ENCODE measurements around the gene ADAMTS13. TPM values are rescaled to one million over a fixed set of nuclear protein-coding genes. Genes with fewer than 3 reads are reported as not detected.

The ADAMTS13 gene
- total RNA-seq, 1 donor from 2014 or later = 17.8 TPM

DNA sequence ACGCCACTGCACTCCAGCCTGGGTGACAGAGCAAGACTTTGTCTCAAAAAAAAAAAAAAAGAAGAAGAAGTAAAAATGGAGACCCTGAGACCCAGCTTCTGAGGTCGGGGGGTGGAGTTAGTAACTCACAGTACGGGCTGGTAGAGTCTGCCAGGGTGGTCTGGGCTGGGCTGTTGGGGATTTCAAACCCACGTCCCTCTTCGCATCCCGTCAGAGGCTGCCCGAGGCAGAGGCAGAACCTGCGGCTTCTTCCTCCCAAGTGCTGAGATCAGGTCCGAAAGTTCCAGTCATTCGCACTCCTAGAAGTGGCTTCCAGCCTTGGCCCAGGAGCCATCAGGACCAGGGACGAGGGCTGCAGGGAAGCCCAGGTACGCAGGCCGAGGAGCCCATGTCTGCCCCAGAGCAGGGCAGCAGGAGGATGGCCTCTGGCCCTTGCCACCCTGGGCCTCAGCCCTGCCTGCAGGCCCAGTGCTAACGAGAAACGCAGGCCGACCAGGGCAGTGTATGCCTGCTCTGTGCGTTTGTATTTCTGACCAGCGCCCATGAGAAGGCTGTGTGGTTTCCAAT is 66.6 kb downstream of the ADAMTS13 start:
- Mint-ChIP-seq H3K4me3 (ENCODE audit: low read depth) (no peak overlapping the region), H3K4me1 (ENCODE audit: low read depth) (no peaks in the 10 kb centered on the region), H3K27me3 (peaks cover 11% of the 10 kb centered on the region), H3K36me3 (ENCODE audit: insufficient read depth) (no peaks in the 10 kb centered on the region), H3K9me3 (ENCODE audit: low read depth) (no peaks in the 10 kb centered on the region), H3K27ac (no peak overlapping the region)
- TF ChIP-seq, protein P1, sequence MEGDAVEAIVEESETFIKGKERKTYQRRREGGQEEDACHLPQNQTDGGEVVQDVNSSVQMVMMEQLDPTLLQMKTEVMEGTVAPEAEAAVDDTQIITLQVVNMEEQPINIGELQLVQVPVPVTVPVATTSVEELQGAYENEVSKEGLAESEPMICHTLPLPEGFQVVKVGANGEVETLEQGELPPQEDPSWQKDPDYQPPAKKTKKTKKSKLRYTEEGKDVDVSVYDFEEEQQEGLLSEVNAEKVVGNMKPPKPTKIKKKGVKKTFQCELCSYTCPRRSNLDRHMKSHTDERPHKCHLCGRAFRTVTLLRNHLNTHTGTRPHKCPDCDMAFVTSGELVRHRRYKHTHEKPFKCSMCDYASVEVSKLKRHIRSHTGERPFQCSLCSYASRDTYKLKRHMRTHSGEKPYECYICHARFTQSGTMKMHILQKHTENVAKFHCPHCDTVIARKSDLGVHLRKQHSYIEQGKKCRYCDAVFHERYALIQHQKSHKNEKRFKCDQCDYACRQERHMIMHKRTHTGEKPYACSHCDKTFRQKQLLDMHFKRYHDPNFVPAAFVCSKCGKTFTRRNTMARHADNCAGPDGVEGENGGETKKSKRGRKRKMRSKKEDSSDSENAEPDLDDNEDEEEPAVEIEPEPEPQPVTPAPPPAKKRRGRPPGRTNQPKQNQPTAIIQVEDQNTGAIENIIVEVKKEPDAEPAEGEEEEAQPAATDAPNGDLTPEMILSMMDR (IDR thresholded peaks at IDR 0.05; ENCODE audit: unreplicated experiment) = no peak
- no peak for DNase-seq (ENCODE audit: low spot score, unreplicated experiment)

DNA sequence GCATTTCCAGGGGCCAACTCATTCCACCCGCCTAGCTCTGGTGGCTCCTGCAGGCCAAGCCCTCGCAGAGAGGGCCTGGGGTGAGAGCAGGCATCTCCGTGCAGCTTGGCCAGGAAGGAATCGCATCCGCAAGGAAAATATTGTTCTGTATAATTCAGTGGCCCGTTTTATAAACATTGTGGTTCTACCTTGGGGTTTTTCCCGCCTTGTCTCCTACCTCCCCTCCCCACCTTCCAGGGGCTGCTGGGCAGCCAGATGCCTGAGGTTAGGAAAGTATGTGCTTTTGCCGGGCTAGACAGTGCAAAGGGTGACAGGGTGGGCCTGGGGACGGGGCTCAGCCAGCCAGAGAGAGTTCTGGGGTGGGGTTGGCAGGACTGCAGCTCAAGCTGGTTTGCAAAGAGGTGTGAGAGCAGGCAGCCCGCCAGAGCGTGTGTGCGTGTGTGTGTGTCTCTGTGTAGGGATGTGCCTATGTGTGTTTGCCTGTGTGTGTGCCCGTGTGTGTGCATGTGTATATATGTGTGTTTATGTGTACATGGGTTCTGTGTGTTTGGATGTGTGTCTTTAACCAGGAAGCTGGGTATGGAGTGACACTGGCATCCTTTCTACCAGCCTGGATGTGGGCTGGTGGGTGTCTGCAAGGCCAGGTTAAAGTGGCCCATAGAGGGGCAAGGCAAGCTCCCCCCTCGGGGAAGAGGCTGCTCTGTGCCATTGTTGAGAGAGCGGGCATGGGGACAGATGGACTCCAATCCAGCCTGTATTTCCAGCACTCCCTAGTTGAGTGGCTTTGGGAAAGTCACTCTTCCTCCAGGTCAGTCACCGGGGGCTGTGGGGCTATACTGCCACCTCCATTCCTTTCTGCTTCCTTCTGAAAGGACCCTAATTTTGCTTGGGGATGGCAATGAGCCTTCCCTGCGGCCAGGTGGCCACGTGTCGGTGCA is 67.4 kb downstream of the ADAMTS13 start:
- Mint-ChIP-seq H3K4me3 (ENCODE audit: low read depth) (no peak overlapping the region), H3K4me1 (ENCODE audit: low read depth) (no peaks in the 10 kb centered on the region), H3K27me3 (peaks cover 6% of the 10 kb centered on the region), H3K9me3 (ENCODE audit: low read depth) (no peaks in the 10 kb centered on the region), H3K36me3 (ENCODE audit: insufficient read depth) (no peaks in the 10 kb centered on the region), H3K27ac (no peak overlapping the region)
- no peak for DNase-seq (ENCODE audit: low spot score, unreplicated experiment)
- TF ChIP-seq, protein P1 (IDR thresholded peaks at IDR 0.05; ENCODE audit: unreplicated experiment) = no peak

DNA sequence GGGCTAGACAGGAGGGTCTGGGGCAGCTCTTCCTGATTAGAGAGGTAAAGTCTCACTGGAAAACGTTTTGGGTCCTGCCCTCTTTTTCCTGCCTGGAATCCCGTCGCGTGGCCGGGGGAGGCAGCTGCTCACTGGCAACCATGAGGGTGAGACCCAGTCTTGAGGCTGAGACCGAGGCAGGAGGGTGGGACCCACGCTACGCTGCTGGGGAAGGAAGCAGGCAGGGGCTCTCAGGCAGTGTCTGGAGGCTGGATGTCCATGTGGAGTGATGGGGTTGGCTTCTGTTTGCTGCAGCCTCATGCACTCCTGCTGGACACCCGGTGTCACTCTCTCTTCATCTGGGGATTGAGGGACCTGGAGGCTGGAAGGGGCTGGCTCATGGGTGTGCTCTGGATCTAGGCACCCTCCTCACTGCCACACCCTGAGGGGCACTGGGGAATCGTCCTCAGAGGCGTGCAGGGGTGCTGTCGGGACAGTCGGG is 68.1 kb downstream of the ADAMTS13 start:
- H3K4me3 Mint-ChIP-seq (ENCODE audit: low read depth) = no peak overlapping the region
- no peak for DNase-seq (ENCODE audit: low spot score, unreplicated experiment)
- TF ChIP-seq, protein P1 (IDR thresholded peaks at IDR 0.05; ENCODE audit: unreplicated experiment) = no peak
- no peak overlapping the region for H3K27ac Mint-ChIP-seq
- no peaks in the 10 kb centered on the region for H3K36me3 Mint-ChIP-seq (ENCODE audit: insufficient read depth)
- peaks cover 6% of the 10 kb centered on the region for H3K27me3 Mint-ChIP-seq
- H3K9me3 Mint-ChIP-seq (ENCODE audit: low read depth) = no peaks in the 10 kb centered on the region
- H3K4me1 Mint-ChIP-seq (ENCODE audit: low read depth) = no peaks in the 10 kb centered on the region

DNA sequence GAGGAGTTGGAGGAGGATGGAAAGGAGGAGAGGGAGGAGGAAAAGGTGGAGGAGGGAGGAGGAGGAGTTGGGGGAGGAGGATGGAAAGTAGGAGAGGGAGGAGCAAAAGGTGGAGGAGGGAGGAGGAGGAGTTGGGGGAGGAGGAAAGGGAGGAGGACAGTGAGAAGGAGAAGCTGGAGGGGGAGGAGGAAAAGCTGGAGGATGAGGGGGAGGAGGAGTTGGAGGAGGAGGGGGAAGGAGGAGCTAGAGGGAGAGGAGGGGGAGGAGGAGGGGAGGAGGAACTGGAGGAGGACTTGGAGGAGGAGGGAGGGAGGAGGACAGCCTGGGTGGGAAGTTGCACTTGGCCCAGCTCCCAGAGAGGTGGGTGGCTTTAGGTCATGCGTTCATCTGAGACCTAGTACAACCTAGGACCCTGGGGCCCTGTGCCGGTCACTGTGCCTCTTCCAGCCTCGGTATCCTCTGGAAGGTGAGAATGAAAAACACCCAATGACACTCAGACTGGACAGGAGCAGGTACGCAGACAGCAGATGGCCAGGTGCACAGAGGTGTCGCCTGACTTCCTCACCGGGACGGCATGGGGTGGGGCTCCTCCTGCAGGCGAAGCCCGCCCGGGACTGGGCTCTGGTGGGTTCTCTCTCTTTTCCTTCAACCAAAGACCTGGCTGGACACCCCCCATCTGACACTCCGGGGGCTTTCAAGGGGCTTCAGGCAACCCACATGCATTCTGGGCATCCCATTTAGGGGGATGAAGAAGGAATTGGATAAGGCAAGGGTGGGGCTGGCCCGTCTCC is 68.9 kb downstream of the ADAMTS13 start:
- Mint-ChIP-seq H3K36me3 (ENCODE audit: insufficient read depth) (no peaks in the 10 kb centered on the region), H3K9me3 (ENCODE audit: low read depth) (no peaks in the 10 kb centered on the region), H3K27ac (no peak overlapping the region), H3K27me3 (peaks cover 6% of the 10 kb centered on the region), H3K4me1 (ENCODE audit: low read depth) (no peaks in the 10 kb centered on the region), H3K4me3 (ENCODE audit: low read depth) (no peak overlapping the region)
- TF ChIP-seq, protein P1 (IDR thresholded peaks at IDR 0.05; ENCODE audit: unreplicated experiment) = no peak
- no peak for DNase-seq (ENCODE audit: low spot score, unreplicated experiment)

DNA sequence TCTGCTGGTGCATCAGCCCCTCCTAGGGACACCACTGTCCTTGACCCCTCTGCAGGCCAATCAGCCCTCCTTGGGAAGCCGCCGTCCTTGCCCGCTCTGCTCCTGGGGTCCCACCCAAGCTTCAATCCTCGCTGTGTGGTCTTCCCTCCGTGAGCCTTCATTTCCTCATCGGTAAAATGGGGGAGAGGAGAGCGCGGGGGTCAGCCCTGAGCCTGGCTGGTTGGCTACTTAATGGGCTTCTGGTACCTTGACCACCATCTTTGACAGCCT is 69.4 kb downstream of the ADAMTS13 start:
- no peak overlapping the region for H3K4me3 Mint-ChIP-seq (ENCODE audit: low read depth)
- TF ChIP-seq, protein P1 (IDR thresholded peaks at IDR 0.05; ENCODE audit: unreplicated experiment) = no peak
- H3K4me1 Mint-ChIP-seq (ENCODE audit: low read depth) = no peaks in the 10 kb centered on the region
- peaks cover 6% of the 10 kb centered on the region for H3K27me3 Mint-ChIP-seq
- DNase-seq (ENCODE audit: low spot score, unreplicated experiment) = no peak
- no peak overlapping the region for H3K27ac Mint-ChIP-seq
- H3K9me3 Mint-ChIP-seq (ENCODE audit: low read depth) = no peaks in the 10 kb centered on the region
- no peaks in the 10 kb centered on the region for H3K36me3 Mint-ChIP-seq (ENCODE audit: insufficient read depth)

Measured in progenitor cell of endocrine pancreas (in vitro differentiated cells).